ENCODE results near the gene CPED1.
"Not testable (repeated sequence)": the region's sequence is repeated elsewhere in the genome, so short reads cannot be mapped to it uniquely, and the experiment has no call there.

CPED1 gene

GRCh38 chr7:121235201-121235600 lies 246.7 kb downstream of the CPED1 start:
- H2BK120ac ChIP-seq (ENCODE audit: low read depth, low read length), result no peak overlapping the region
- H3K27me3 ChIP-seq (ENCODE audit: control insufficient read depth in 1 of 2, insufficient read depth in 1 of 2, low read length in 2 of 2), result no peaks in the 10 kb centered on the region
- no peak overlapping the region for H3K9ac ChIP-seq (ENCODE audit: low read length)
- no peak overlapping the region for H2BK15ac ChIP-seq (ENCODE audit: low read depth, poor library complexity, severe bottlenecking)
- no peaks in the 10 kb centered on the region for H3K9me3 ChIP-seq (ENCODE audit: control insufficient read depth, low read length)
- no peak overlapping the region for H2AFZ ChIP-seq (ENCODE audit: low read depth, low read length)
- no peak overlapping the region for H2BK12ac ChIP-seq (ENCODE audit: low read length in 2 of 2)
- H3K23ac ChIP-seq (ENCODE audit: low read length in 2 of 2), result no peak overlapping the region
- H3K4me1 ChIP-seq (ENCODE audit: control insufficient read depth, insufficient read depth, low read depth, low read length), result no peaks in the 10 kb centered on the region
- H4K8ac ChIP-seq (ENCODE audit: low read length), result no peak overlapping the region
- no peaks in the 10 kb centered on the region for H3K79me1 ChIP-seq (replicated peaks; ENCODE audit: low read length, poor library complexity, severe bottlenecking)
- no peak overlapping the region for H3K4me3 ChIP-seq (ENCODE audit: insufficient read depth in 1 of 2, low read depth in 1 of 2, low read length in 2 of 2)
- no peak overlapping the region for H4K91ac ChIP-seq (ENCODE audit: low read length)
- peaks cover 0 to 24% of the 10 kb centered on the region in 2 experiments for H3K36me3 ChIP-seq (ENCODE audit: control insufficient read depth in 1 of 2, insufficient read depth in 2 of 2, low read depth in 1 of 2, low read length in 2 of 2)
- H2AK5ac ChIP-seq (ENCODE audit: low read length, severe bottlenecking), result no peak overlapping the region
- no peak for DNase-seq
- no peak overlapping the region for H3K4me2 ChIP-seq (ENCODE audit: low read length, poor library complexity, severe bottlenecking)
- no peak overlapping the region for H2BK5ac ChIP-seq (ENCODE audit: low read depth, low read length, poor library complexity, severe bottlenecking)
- H3K27ac ChIP-seq (ENCODE audit: low read length, poor library complexity, severe bottlenecking), result no peak overlapping the region
- H3K14ac ChIP-seq (ENCODE audit: low read length in 2 of 2), result no peak overlapping the region
- no peak overlapping the region for H3K18ac ChIP-seq (ENCODE audit: low read depth in 1 of 2, low read length in 2 of 2)
- H3K4ac ChIP-seq (ENCODE audit: low read depth in 1 of 2, low read length in 2 of 2), result no peak overlapping the region

- Histone ChIP-seq H3K27me3 (ENCODE audit: control insufficient read depth in 1 of 2, insufficient read depth in 1 of 2, low read length in 2 of 2) (no peaks in the 10 kb centered on the region), H2BK5ac (ENCODE audit: low read depth, low read length, poor library complexity, severe bottlenecking) (no peak overlapping the region), H3K36me3 (ENCODE audit: control insufficient read depth in 1 of 2, insufficient read depth in 2 of 2, low read depth in 1 of 2, low read length in 2 of 2) (peaks cover 0 to 24% of the 10 kb centered on the region in 2 experiments), H2BK120ac (ENCODE audit: low read depth, low read length) (no peak overlapping the region), H3K9me3 (ENCODE audit: control insufficient read depth, low read length) (no peaks in the 10 kb centered on the region), H4K91ac (ENCODE audit: low read length) (no peak overlapping the region), H3K79me1 (replicated peaks; ENCODE audit: low read length, poor library complexity, severe bottlenecking) (no peaks in the 10 kb centered on the region), H2BK12ac (ENCODE audit: low read length in 2 of 2) (no peak overlapping the region), H3K23ac (ENCODE audit: low read length in 2 of 2) (no peak overlapping the region), H2AK5ac (ENCODE audit: low read length, severe bottlenecking) (no peak overlapping the region), H3K9ac (ENCODE audit: low read length) (no peak overlapping the region), H3K4me1 (ENCODE audit: control insufficient read depth, insufficient read depth, low read depth, low read length) (no peaks in the 10 kb centered on the region), H3K27ac (ENCODE audit: low read length, poor library complexity, severe bottlenecking) (no peak overlapping the region), H3K18ac (ENCODE audit: low read depth in 1 of 2, low read length in 2 of 2) (no peak overlapping the region), H3K4me2 (ENCODE audit: low read length, poor library complexity, severe bottlenecking) (no peak overlapping the region), H3K4ac (ENCODE audit: low read depth in 1 of 2, low read length in 2 of 2) (no peak overlapping the region), H3K4me3 (ENCODE audit: insufficient read depth in 1 of 2, low read depth in 1 of 2, low read length in 2 of 2) (no peak overlapping the region), H3K14ac (ENCODE audit: low read length in 2 of 2) (no peak overlapping the region), H2BK15ac (ENCODE audit: low read depth, poor library complexity, severe bottlenecking) (no peak overlapping the region), H2AFZ (ENCODE audit: low read depth, low read length) (no peak overlapping the region), H4K8ac (ENCODE audit: low read length) (no peak overlapping the region)
- WGBS, result 94% methylated on average over 3 of the region's 3 CpGs
- no peak for DNase-seq
These were observed 249.1 kb downstream of the CPED1 start for GRCh38 chr7:121237601-121238000.

DNA sequence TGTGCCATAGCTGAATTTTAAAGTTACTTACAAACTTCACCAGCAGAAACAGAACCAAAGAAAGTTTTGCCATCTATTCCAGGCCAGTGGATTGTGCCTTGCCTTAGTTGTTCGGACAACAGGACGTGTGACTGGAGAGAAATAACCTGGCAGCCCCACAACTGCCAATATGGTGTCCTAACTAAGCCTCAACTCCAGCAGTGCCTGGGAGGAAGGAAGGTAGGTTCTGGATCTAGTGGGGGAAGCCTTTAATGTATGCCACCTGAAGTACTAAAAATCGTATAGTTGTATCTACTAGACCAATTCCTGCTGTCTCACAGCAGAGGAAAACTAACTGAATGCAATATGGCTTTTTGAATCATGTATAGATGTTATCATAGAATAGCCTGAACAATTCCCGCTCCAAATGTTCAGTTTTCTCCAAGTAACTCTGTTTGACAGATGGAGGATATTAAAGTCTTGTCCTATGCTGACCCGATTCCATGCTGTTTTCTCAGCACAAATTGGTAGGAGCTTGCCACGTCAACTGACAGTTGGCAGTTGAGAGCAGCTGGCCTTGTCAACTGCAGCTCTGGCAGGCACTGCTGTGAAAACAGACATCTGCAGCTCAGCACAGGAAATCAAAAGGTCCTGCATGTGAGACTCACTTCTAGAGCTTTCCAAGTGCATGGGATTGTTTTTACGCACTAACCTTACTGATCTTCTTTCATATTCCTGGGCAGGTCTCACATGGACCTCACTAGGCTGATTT lies 255.8 kb downstream of the CPED1 start:
- H4K91ac ChIP-seq (ENCODE audit: low read length), result no peak overlapping the region
- 90% methylated on average over 4 of the region's 7 CpGs for WGBS
- H2BK120ac ChIP-seq (ENCODE audit: low read depth, low read length), result no peak overlapping the region
- no peak overlapping the region for H3K4me3 ChIP-seq (ENCODE audit: insufficient read depth in 1 of 2, low read depth in 1 of 2, low read length in 2 of 2)
- no peak overlapping the region for H2BK12ac ChIP-seq (ENCODE audit: low read length in 2 of 2)
- no peaks in the 10 kb centered on the region for H3K4me1 ChIP-seq (ENCODE audit: control insufficient read depth, insufficient read depth, low read depth, low read length)
- H3K23ac ChIP-seq (ENCODE audit: low read length in 2 of 2), result no peak overlapping the region
- no peak overlapping the region for H3K18ac ChIP-seq (ENCODE audit: low read depth in 1 of 2, low read length in 2 of 2)
- H3K27me3 ChIP-seq (ENCODE audit: control insufficient read depth in 1 of 2, insufficient read depth in 1 of 2, low read length in 2 of 2), result no peaks in the 10 kb centered on the region
- peaks cover 10% of the 10 kb centered on the region for H3K9me3 ChIP-seq (ENCODE audit: control insufficient read depth, low read length)
- no peaks in the 10 kb centered on the region for H3K79me1 ChIP-seq (replicated peaks; ENCODE audit: low read length, poor library complexity, severe bottlenecking)
- H3K14ac ChIP-seq (ENCODE audit: low read length in 2 of 2), result no peak overlapping the region
- H3K27ac ChIP-seq (ENCODE audit: low read length, poor library complexity, severe bottlenecking), result no peak overlapping the region
- H3K36me3 ChIP-seq (ENCODE audit: control insufficient read depth in 1 of 2, insufficient read depth in 2 of 2, low read depth in 1 of 2, low read length in 2 of 2), result peaks cover 0 to 52% of the 10 kb centered on the region in 2 experiments
- no peak overlapping the region for H2BK15ac ChIP-seq (ENCODE audit: low read depth, poor library complexity, severe bottlenecking)
- H4K8ac ChIP-seq (ENCODE audit: low read length), result no peak overlapping the region
- no peak overlapping the region for H2AFZ ChIP-seq (ENCODE audit: low read depth, low read length)
- H3K4ac ChIP-seq (ENCODE audit: low read depth in 1 of 2, low read length in 2 of 2), result no peak overlapping the region
- no peak overlapping the region for H2AK5ac ChIP-seq (ENCODE audit: low read length, severe bottlenecking)
- no peak for DNase-seq
- H2BK5ac ChIP-seq (ENCODE audit: low read depth, low read length, poor library complexity, severe bottlenecking), result no peak overlapping the region
- no peak overlapping the region for H3K9ac ChIP-seq (ENCODE audit: low read length)
- no peak overlapping the region for H3K4me2 ChIP-seq (ENCODE audit: low read length, poor library complexity, severe bottlenecking)

DNA sequence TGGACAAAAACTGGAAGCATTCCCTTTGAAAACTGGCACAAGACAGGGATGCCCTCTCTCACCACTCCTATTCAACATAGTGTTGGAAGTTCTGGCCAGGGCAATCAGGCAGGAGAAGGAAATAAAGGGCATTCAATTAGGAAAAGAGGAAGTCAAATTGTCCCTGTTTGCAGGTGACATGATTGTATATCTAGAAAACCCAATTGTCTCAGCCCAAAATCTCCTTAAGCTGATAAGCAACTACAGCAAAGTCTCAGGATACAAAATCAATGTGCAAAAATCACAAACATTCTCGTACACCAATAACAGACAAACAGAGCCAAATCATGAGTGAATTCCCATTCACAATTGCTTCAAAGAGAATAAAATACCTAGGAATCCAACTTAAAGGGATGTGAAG lies 262.9 kb downstream of the CPED1 start:
- not testable (repeated sequence) for H2AK5ac ChIP-seq (ENCODE audit: low read length, severe bottlenecking); DNase-seq; H2BK15ac ChIP-seq (ENCODE audit: low read depth, poor library complexity, severe bottlenecking); H3K4ac ChIP-seq (ENCODE audit: low read depth in 1 of 2, low read length in 2 of 2); H4K8ac ChIP-seq (ENCODE audit: low read length); H3K9ac ChIP-seq (ENCODE audit: low read length); H3K23ac ChIP-seq (ENCODE audit: low read length in 2 of 2); H3K4me3 ChIP-seq (ENCODE audit: insufficient read depth in 1 of 2, low read depth in 1 of 2, low read length in 2 of 2); H2BK5ac ChIP-seq (ENCODE audit: low read depth, low read length, poor library complexity, severe bottlenecking); H3K27ac ChIP-seq (ENCODE audit: low read length, poor library complexity, severe bottlenecking); H3K4me2 ChIP-seq (ENCODE audit: low read length, poor library complexity, severe bottlenecking); H2BK12ac ChIP-seq (ENCODE audit: low read length in 2 of 2); H3K27me3 ChIP-seq (ENCODE audit: control insufficient read depth in 1 of 2, insufficient read depth in 1 of 2, low read length in 2 of 2); H2BK120ac ChIP-seq (ENCODE audit: low read depth, low read length); H4K91ac ChIP-seq (ENCODE audit: low read length); H3K14ac ChIP-seq (ENCODE audit: low read length in 2 of 2); H3K4me1 ChIP-seq (ENCODE audit: control insufficient read depth, insufficient read depth, low read depth, low read length); H2AFZ ChIP-seq (ENCODE audit: low read depth, low read length); H3K18ac ChIP-seq (ENCODE audit: low read depth in 1 of 2, low read length in 2 of 2); H3K79me1 ChIP-seq (replicated peaks; ENCODE audit: low read length, poor library complexity, severe bottlenecking)
- Histone ChIP-seq H3K9me3 (ENCODE audit: control insufficient read depth, low read length) (peaks cover 13% of the 10 kb centered on the region), H3K36me3 (ENCODE audit: control insufficient read depth in 1 of 2, insufficient read depth in 2 of 2, low read depth in 1 of 2, low read length in 2 of 2) (peaks cover 0 to 25% of the 10 kb centered on the region in 2 experiments)
- no CpG with 5 or more reads among the region's 1 CpG for WGBS

Measured in mesenchymal stem cell (in vitro differentiated cells and primary cell).